HepG2 (cell line): ENCODE results near the gene DOHH. TPM values are rescaled to one million over a fixed set of nuclear protein-coding genes. Genes with fewer than 3 reads are reported as not detected.

ENCODE experiments used
- MED8 ChIP-seq: sonication (generic); formaldehyde crosslinking; IDR thresholded peaks from 2 replicates; pipeline ENCODE4 v1.8.1; 2023; ENCODE audit warnings: mild to moderate bottlenecking, missing genetic modification reagents; ENCODE audit not compliant: insufficient replicate concordance
- PCBP2 ChIP-seq: fragments of 200-400 bp; formaldehyde crosslinking; optimal IDR thresholded peaks from 2 replicates; pipeline ENCODE3; 2018; ENCODE audit warnings: low read length, low read depth; ENCODE audit not compliant: poor library complexity, severe bottlenecking
- PRMT3 ChIP-seq: sonication (generic); formaldehyde crosslinking; IDR thresholded peaks from 2 replicates; pipeline ENCODE4 v1.8.1; 2022; ENCODE audit warnings: low read depth, mild to moderate bottlenecking, moderate library complexity, missing genetic modification reagents, borderline replicate concordance
- TBP ChIP-seq: sonication (generic); formaldehyde crosslinking; IDR thresholded peaks from 2 replicates; pipeline ENCODE4 v1.5.0; 2020; ENCODE audit warnings: missing genetic modification reagents
- ZBTB43 ChIP-seq: sonication (generic); formaldehyde crosslinking; conservative IDR thresholded peaks from 2 replicates; pipeline ENCODE4 v1.4.0; 2020; ENCODE audit warnings: missing genetic modification reagents
- ZNF225 ChIP-seq: sonication (generic); formaldehyde crosslinking; IDR thresholded peaks from 2 replicates; pipeline ENCODE4 v1.4.0; 2020; ENCODE audit warnings: mild to moderate bottlenecking, missing genetic modification reagents
- ZNF552 ChIP-seq: sonication (generic); formaldehyde crosslinking; IDR thresholded peaks from 2 replicates; pipeline ENCODE4 v1.9.0; 2022; ENCODE audit warnings: missing genetic modification reagents, mild to moderate bottlenecking, borderline replicate concordance
- ZNF558 ChIP-seq: sonication (generic); formaldehyde crosslinking; IDR thresholded peaks from 2 replicates; pipeline ENCODE4 v1.9.0; 2022; ENCODE audit warnings: mild to moderate bottlenecking, missing genetic modification reagents, borderline replicate concordance
- ZNF772 ChIP-seq: sonication (generic); formaldehyde crosslinking; IDR thresholded peaks from 2 replicates; pipeline ENCODE4 v1.5.0; 2020; ENCODE audit warnings: mild to moderate bottlenecking, missing genetic modification reagents
- polyA plus RNA-seq, 8 experiments: library from polyadenylated mRNA; depleted of rRNA in 3 of 8; stranded (reverse) in 7 of 8; unstranded in 1 of 8; fragments of >200 nt; fragmentation: Illumina TruSeq in 4 of 8; extraction: Trizol in 4 of 8; gene quantifications; 2 replicates each; pipeline versions ENCODE4 v1.2.1 to v1.2.3, GENCODE V29; 2011 to 2016; ENCODE audit warnings: low read depth in 4 of 8, missing spikeins in 1 of 8, mixed read lengths in 1 of 8; ENCODE audit not compliant: insufficient read depth in 1 of 8
- total RNA-seq, 5 experiments: library from RNA; depleted of rRNA; stranded (reverse); fragments of >200 nt; fragmentation: Illumina TruSeq; extraction: Trizol; gene quantifications; 2 replicates each; pipeline ENCODE4 v1.2.3, GENCODE V29; 2016; ENCODE audit warnings: low read depth in 1 of 5
- TF ChIP-seq, protein P1 (sequence below): fragments of 450-650 bp; IDR thresholded peaks from 2 replicates; pipeline ENCODE4 v1.6.1; 2017
- TF ChIP-seq, protein P2 (sequence below): sonication (generic); formaldehyde crosslinking; IDR thresholded peaks from one replicate; pipeline ENCODE4 v1.5.1; 2020; ENCODE audit warnings: mild to moderate bottlenecking, missing genetic modification reagents; ENCODE audit errors: not compliant biosample characterization
- TF ChIP-seq, protein P3 (sequence below): sonication (generic); formaldehyde crosslinking; IDR thresholded peaks from 2 replicates; pipeline ENCODE4 v1.4.0; 2020; ENCODE audit warnings: missing genetic modification reagents
- TF ChIP-seq, protein P4 (sequence below): sonication (generic); formaldehyde crosslinking; IDR thresholded peaks from 2 replicates; pipeline ENCODE4 v1.4.0; 2020; ENCODE audit warnings: mild to moderate bottlenecking, missing genetic modification reagents

The DOHH gene
- total and polyA plus RNA-seq, 2 of the 13 experiments (the other 11 are each of a cell fraction or from before 2014, with no cell fraction given): 3.5 to 13.7 TPM

DNA sequence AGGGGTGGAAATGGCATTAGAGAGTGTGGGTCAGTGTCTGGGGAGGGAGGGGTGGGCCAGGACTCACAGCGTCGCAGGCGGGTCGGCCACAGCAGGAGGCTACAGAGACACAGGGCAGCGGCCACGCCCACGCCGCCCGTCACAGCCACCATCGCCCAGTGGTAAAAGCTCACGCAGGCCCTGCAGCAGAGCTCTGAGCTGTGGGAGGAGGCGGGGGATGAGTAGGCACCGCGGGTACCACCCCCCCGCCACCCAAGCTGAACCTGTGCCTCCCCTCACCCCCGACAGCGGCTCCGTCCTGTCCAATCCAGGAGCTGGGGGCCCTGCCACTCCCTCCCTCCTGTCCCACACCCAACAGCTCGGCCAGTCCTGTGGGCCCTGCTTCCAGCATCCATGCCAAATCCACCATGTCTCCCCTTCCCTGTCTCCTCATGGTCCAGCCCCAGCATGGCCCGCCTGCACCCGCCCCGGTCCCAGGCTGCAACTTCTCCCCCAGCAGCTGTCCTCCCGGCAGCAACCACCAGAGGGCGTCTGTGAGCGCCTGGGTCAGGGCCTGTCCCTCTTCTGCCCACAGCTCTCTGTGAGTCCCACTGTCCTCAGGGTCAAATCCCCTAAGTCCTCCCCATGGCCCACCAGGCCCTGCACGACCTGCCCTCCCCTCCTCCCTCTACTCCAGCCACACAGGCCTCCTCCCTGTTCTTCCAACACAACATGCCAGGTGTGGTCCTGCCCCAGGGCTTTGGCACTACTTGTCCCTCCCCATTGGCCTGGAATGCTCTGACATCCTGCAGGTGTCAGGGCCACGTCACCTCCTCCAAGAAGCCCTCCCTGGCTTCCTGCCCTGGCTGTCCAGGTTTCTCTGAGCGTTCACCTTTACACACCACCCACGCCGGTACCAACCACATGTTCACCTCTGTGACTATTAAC, 44.5 kb upstream of the DOHH start (continued):
- TF ChIP-seq ZNF225 (CRISPR knock-in tag) (no peak), ZNF552 (CRISPR knock-in tag) (0 out of 2 replicates have a peak, but pooled peaks have one; percentile 13), PRMT3 (CRISPR knock-in tag) (no peak), MED8 (CRISPR knock-in tag) (no peak), ZNF772 (no peak), ZNF558 (CRISPR knock-in tag) (no peak), TBP (CRISPR knock-in tag) (no peak), PCBP2 (no peak), ZBTB43 (CRISPR knock-in tag) (no peak)
- TF ChIP-seq, protein P1, sequence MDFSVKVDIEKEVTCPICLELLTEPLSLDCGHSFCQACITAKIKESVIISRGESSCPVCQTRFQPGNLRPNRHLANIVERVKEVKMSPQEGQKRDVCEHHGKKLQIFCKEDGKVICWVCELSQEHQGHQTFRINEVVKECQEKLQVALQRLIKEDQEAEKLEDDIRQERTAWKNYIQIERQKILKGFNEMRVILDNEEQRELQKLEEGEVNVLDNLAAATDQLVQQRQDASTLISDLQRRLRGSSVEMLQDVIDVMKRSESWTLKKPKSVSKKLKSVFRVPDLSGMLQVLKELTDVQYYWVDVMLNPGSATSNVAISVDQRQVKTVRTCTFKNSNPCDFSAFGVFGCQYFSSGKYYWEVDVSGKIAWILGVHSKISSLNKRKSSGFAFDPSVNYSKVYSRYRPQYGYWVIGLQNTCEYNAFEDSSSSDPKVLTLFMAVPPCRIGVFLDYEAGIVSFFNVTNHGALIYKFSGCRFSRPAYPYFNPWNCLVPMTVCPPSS: 0 out of 2 replicates have a peak, but pooled peaks have one; percentile 30
- TF ChIP-seq, protein P2, sequence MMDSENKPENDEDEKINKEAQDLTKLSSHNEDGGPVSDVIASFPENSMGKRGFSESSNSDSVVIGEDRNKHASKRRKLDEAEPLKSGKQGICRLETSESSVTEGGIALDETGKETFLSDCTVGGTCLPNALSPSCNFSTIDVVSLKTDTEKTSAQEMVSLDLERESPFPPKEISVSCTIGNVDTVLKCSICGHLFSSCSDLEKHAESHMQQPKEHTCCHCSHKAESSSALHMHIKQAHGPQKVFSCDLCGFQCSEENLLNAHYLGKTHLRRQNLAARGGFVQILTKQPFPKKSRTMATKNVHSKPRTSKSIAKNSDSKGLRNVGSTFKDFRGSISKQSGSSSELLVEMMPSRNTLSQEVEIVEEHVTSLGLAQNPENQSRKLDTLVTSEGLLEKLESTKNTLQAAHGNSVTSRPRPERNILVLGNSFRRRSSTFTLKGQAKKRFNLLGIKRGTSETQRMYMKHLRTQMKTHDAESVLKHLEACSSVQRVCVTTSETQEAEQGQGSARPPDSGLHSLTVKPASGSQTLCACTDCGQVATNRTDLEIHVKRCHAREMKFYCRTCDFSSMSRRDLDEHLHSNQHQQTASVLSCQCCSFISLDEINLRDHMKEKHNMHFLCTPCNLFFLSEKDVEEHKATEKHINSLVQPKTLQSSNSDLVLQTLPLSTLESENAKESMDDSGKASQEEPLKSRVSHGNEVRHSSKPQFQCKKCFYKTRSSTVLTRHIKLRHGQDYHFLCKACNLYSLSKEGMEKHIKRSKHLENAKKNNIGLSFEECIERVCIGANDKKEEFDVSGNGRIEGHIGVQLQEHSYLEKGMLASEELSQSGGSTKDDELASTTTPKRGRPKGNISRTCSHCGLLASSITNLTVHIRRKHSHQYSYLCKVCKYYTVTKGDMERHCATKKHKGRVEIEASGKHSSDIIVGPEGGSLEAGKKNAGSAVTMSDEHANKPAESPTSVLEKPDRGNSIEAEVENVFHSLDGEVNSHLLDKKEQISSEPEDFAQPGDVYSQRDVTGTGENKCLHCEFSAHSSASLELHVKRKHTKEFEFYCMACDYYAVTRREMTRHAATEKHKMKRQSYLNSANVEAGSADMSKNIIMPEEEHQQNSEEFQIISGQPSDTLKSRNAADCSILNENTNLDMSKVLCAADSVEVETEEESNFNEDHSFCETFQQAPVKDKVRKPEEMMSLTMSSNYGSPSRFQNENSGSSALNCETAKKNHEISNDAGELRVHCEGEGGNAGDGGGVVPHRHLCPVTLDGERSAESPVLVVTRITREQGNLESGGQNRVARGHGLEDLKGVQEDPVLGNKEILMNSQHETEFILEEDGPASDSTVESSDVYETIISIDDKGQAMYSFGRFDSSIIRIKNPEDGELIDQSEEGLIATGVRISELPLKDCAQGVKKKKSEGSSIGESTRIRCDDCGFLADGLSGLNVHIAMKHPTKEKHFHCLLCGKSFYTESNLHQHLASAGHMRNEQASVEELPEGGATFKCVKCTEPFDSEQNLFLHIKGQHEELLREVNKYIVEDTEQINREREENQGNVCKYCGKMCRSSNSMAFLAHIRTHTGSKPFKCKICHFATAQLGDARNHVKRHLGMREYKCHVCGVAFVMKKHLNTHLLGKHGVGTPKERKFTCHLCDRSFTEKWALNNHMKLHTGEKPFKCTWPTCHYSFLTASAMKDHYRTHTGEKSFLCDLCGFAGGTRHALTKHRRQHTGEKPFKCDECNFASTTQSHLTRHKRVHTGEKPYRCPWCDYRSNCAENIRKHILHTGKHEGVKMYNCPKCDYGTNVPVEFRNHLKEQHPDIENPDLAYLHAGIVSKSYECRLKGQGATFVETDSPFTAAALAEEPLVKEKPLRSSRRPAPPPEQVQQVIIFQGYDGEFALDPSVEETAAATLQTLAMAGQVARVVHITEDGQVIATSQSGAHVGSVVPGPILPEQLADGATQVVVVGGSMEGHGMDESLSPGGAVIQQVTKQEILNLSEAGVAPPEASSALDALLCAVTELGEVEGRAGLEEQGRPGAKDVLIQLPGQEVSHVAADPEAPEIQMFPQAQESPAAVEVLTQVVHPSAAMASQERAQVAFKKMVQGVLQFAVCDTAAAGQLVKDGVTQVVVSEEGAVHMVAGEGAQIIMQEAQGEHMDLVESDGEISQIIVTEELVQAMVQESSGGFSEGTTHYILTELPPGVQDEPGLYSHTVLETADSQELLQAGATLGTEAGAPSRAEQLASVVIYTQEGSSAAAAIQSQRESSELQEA (CRISPR knock-in tag): no peak
- TF ChIP-seq, protein P3, sequence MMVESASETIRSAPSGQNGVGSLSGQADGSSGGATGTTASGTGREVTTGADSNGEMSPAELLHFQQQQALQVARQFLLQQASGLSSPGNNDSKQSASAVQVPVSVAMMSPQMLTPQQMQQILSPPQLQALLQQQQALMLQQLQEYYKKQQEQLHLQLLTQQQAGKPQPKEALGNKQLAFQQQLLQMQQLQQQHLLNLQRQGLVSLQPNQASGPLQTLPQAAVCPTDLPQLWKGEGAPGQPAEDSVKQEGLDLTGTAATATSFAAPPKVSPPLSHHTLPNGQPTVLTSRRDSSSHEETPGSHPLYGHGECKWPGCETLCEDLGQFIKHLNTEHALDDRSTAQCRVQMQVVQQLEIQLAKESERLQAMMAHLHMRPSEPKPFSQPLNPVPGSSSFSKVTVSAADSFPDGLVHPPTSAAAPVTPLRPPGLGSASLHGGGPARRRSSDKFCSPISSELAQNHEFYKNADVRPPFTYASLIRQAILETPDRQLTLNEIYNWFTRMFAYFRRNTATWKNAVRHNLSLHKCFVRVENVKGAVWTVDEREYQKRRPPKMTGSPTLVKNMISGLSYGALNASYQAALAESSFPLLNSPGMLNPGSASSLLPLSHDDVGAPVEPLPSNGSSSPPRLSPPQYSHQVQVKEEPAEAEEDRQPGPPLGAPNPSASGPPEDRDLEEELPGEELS: no peak
- TF ChIP-seq, protein P4, sequence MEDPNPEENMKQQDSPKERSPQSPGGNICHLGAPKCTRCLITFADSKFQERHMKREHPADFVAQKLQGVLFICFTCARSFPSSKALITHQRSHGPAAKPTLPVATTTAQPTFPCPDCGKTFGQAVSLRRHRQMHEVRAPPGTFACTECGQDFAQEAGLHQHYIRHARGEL: no peak
